ENCODE results near the gene RUNX1.

Gene RUNX1

DNA sequence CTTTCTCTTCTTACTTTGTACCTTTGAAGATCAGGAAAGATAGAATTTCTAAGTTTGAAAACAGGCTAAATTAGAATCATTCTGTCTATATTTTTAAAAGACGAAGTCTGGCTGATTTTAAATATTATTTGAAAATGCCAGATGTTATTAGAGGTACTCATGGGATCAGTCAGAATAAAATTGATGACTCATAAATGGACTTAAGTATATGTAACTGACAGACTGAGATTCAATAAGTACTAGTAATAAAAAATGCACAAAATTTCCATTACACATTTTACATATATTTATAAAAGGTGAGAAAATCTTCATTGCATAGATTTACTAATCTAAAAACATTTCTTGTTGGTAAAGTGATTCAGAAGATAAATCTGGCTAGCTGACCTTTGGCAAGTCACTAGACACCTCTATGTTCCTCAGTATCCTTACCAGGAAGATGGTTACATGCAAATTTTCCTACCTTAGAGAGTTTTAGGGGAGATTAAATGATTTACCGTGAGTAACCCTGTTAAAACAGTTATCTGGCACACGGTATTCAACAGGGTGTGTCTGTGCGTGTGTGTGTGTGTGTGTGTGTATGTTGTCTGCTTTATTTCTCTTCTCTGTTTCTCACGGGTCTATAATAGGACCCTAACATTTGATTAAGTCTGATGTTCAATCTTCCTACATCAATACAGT, 189.0 kb downstream of the RUNX1 start:
- DNase-seq (ENCODE audit: low read depth): no peak
- in situ Hi-C loops (cut with HindIII; ENCODE audit: low sequenced_read_pairs): no loop called here
- H3K4me3 ChIP-seq (ENCODE audit: low read depth, low read length): no peak overlapping the region
- TF ChIP-seq, protein P1, sequence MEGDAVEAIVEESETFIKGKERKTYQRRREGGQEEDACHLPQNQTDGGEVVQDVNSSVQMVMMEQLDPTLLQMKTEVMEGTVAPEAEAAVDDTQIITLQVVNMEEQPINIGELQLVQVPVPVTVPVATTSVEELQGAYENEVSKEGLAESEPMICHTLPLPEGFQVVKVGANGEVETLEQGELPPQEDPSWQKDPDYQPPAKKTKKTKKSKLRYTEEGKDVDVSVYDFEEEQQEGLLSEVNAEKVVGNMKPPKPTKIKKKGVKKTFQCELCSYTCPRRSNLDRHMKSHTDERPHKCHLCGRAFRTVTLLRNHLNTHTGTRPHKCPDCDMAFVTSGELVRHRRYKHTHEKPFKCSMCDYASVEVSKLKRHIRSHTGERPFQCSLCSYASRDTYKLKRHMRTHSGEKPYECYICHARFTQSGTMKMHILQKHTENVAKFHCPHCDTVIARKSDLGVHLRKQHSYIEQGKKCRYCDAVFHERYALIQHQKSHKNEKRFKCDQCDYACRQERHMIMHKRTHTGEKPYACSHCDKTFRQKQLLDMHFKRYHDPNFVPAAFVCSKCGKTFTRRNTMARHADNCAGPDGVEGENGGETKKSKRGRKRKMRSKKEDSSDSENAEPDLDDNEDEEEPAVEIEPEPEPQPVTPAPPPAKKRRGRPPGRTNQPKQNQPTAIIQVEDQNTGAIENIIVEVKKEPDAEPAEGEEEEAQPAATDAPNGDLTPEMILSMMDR (IDR thresholded peaks at IDR 0.05; ENCODE audit: low read depth, low read length, missing control alignments): no peak

- no peak overlapping the region for H3K4me3 ChIP-seq (ENCODE audit: low read depth, low read length)
- in situ Hi-C loops (cut with HindIII; ENCODE audit: low sequenced_read_pairs): no loop called here
- TF ChIP-seq, protein P1 (IDR thresholded peaks at IDR 0.05; ENCODE audit: low read depth, low read length, missing control alignments): no peak
- no peak for DNase-seq (ENCODE audit: low read depth)
These were observed 190.5 kb downstream of the RUNX1 start for GRCh38 chr21:34858559-34858958.

GRCh38 chr21:34857874-34858273, 191.2 kb downstream of the RUNX1 start:
- DNase-seq (ENCODE audit: low read depth): no peak
- TF ChIP-seq, protein P1 (IDR thresholded peaks at IDR 0.05; ENCODE audit: low read depth, low read length, missing control alignments): no peak
- H3K4me3 ChIP-seq (ENCODE audit: low read depth, low read length): no peak overlapping the region
- in situ Hi-C loops (cut with HindIII; ENCODE audit: low sequenced_read_pairs): no loop called here

GRCh38 chr21:34857122-34857713, 191.9 kb downstream of the RUNX1 start:
- no peak for DNase-seq (ENCODE audit: low read depth)
- H3K4me3 ChIP-seq (ENCODE audit: low read depth, low read length): no peak overlapping the region
- TF ChIP-seq, protein P1 (IDR thresholded peaks at IDR 0.05; ENCODE audit: low read depth, low read length, missing control alignments): no peak
- in situ Hi-C loops (cut with HindIII; ENCODE audit: low sequenced_read_pairs): no loop called here

DNA sequence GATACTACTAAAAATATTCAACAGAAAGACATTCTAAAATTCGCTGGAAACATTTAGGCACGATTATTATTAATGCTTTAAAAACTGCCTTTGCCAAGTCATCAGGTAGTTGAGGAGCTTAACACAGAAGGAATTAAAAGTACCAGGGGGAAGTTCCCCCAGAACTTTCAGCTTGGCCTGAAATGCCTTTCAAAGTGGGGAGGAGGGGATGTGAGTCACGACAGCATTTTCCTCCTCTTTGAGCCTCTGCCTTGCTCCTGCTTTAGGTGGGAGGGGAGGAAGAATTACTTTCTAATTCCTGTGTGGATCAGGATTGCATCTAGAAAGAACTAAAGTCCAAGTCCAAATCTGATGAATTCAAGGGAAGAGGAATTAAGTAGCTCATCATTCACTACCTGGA, 196.7 kb downstream of the RUNX1 start:
- TF ChIP-seq, protein P1 (IDR thresholded peaks at IDR 0.05; ENCODE audit: low read depth, low read length, missing control alignments): no peak
- H3K4me3 ChIP-seq (ENCODE audit: low read depth, low read length): no peak overlapping the region
- in situ Hi-C loops (cut with HindIII; ENCODE audit: low sequenced_read_pairs): no loop called here
- DNase-seq (ENCODE audit: low read depth): no peak

DNA sequence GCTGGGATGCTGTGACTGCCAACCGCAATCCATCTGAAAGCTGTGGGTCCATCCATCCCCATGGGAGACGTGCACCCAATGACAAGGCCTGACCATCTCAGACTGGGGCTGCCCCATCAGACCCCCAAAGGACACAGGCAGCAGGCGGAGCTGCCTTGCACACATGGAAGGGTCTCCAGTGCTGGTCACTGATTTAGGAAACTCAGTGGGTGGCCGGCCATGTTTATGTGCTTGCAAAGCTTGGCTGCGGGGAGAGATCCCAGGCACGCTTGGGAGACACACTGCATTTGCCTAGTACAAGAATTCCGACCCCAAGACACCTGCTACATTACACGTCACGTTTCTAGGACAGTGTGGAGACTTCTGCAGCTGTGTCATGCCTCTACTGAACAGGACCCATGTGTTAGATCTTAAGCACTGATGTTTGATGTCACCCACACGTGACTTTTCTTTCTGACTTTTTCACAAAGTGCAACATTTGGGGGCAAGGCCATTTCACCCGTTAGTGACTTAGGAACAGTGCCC, 198.9 kb downstream of the RUNX1 start:
- no peak for DNase-seq (ENCODE audit: low read depth)
- H3K4me3 ChIP-seq (ENCODE audit: low read depth, low read length): no peak overlapping the region
- in situ Hi-C loops (cut with HindIII; ENCODE audit: low sequenced_read_pairs): no loop called here
- TF ChIP-seq, protein P1 (IDR thresholded peaks at IDR 0.05; ENCODE audit: low read depth, low read length, missing control alignments): no peak
